Cardiac muscle cell (in vitro differentiated cells and primary cell): ENCODE data around the gene LY6G6C. TPM values are rescaled to one million over a fixed set of nuclear protein-coding genes. Genes with fewer than 3 reads are reported as not detected.
A peak's percentile ranks its signal among the peaks of the same experiment; 100 is the strongest.

Experiments
- DNase-seq, 2 donors: peaks; one replicate each; pipeline versions ENCODE4 v3.0.0 to v3.0.0-alpha.2; 2010 to 2017; ENCODE audit warnings: low read depth in 1 of 2, low spot score in 1 of 2
- H3K27ac ChIP-seq: fragments of 200-600 bp; sonication (generic); 2 replicates; pipeline ENCODE4 v1.5.1; 2016
- H3K27me3 ChIP-seq: fragments of 200-600 bp; sonication (generic); 2 replicates; pipeline ENCODE4 v1.6.0; 2016; ENCODE audit warnings: control low read depth
- H3K36me3 ChIP-seq: fragments of 200-600 bp; sonication (generic); 2 replicates; pipeline ENCODE4 v1.5.1; 2016; ENCODE audit warnings: control low read depth
- H3K4me1 ChIP-seq: fragments of 200-600 bp; sonication (generic); 2 replicates; pipeline ENCODE4 v1.8.1; 2017; ENCODE audit warnings: low read depth, mild to moderate bottlenecking, mixed run types
- H3K4me3 ChIP-seq: fragments of 200-600 bp; sonication (generic); 2 replicates; pipeline ENCODE4 v1.5.1; 2016; ENCODE audit warnings: mild to moderate bottlenecking
- H3K9me3 ChIP-seq: fragments of 200-600 bp; sonication (generic); 2 replicates; pipeline ENCODE4 v1.5.1; 2017; ENCODE audit warnings: low read depth, mild to moderate bottlenecking, control low read depth
- CTCF ChIP-seq: IDR thresholded peaks from 2 replicates; pipeline ENCODE4 v1.5.1; 2012; ENCODE audit warnings: low read depth, mild to moderate bottlenecking, low read length
- polyA plus RNA-seq: library from polyadenylated mRNA; unstranded; fragments of >200 nt; fragmentation: Nextera tagmentation; extraction: Ambion mirVana; gene quantifications from 2 replicates; pipeline ENCODE4 v1.2.1, GENCODE V29; 2016
- total RNA-seq: library from RNA; depleted of rRNA; stranded (reverse); fragments of >200 nt; gene quantifications from 2 replicates; pipeline ENCODE4 v1.2.3, GENCODE V29; 2016

LY6G6C gene
- total and polyA plus RNA-seq, 2 experiments from 2014 or later = not detected

DNA sequence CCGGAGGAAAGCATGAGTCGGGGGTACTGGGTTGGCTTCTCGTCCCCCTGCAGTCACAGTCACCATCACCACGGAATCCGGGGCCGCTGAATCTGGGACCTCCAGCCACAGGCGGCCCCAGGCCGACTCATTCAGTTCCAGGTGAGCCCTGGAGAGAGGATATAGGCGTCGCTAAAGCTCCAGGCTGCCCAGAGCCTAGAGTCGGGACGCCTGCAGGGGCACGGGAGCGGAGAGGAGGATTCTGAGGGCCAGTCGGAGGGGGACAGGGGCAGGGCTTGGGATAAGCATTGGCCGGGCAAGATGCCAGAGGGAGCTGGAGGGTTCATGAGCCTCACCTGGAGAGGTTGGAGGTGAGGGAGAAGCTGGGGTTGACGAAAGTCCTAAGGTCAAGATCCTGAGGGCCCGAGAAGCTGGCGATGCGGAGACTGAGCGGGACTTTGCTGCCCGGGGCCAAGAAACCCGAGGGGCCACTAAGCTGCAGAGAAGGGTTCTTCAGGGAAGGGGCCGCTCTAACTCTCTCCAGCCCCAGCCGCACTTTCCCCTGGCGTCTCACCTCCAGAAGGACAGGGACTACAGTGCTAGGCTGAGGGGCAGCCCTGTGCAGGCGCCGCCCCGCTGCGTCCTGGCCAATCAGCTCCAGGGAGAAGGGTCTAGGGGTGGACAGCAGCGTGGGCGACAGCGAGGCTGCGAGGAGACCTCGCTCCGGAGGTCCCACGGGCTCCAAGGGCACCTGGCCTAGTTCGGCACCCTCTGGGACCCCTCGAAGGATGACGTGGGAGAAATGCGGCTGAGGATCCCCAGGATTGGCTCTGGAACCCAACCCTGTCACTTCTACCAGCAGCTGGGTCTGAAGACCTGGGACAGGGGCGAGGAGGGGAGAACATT is 44.6 kb upstream of the LY6G6C start:
- Histone ChIP-seq H3K36me3 (no peaks in the 10 kb centered on the region), H3K27me3 (no peaks in the 10 kb centered on the region), H3K4me3 (no peak overlapping the region), H3K9me3 (no peaks in the 10 kb centered on the region), H3K4me1 (peaks cover 5% of the 10 kb centered on the region), H3K27ac (no peak overlapping the region)
- peak; percentile 32 to 56 for DNase-seq
- no peak for TF ChIP-seq CTCF

DNA sequence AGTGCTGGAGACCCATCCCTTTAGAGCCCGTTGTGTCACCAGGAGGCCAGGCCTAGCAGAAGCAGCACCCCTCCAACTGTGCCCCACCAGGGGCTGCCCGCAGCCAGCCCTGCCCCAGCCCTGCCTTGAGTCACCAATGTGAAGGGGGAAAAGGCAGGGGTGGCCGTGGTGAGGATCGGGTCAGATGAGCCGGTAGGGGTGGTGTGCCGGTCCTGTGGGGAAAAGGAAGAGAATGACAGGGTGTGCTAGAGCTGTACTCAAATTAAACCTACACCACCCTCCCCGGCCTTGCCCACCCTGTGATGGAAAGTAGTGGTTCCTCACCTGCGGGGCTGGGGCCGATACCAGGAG is 44.0 kb upstream of the LY6G6C start:
- H3K9me3 ChIP-seq = no peaks in the 10 kb centered on the region
- no peak overlapping the region for H3K4me3 ChIP-seq
- no peaks in the 10 kb centered on the region for H3K27me3 ChIP-seq
- no peak for DNase-seq
- H3K36me3 ChIP-seq = no peaks in the 10 kb centered on the region
- no peak for TF ChIP-seq CTCF
- no peak overlapping the region for H3K27ac ChIP-seq
- H3K4me1 ChIP-seq = peaks cover 5% of the 10 kb centered on the region

- TF ChIP-seq CTCF = no peak
- no peak overlapping the region for H3K4me3 ChIP-seq
- H3K9me3 ChIP-seq = no peaks in the 10 kb centered on the region
- H3K4me1 ChIP-seq = peaks cover 5% of the 10 kb centered on the region
- no peak for DNase-seq
- H3K27me3 ChIP-seq = no peaks in the 10 kb centered on the region
- H3K27ac ChIP-seq = no peak overlapping the region
- H3K36me3 ChIP-seq = no peaks in the 10 kb centered on the region
Measured at GRCh38 chr6:31764198-31764597, 42.7 kb upstream of the LY6G6C start.

GRCh38 chr6:31763619-31763940 is 42.0 kb upstream of the LY6G6C start:
- H3K27me3 ChIP-seq = no peaks in the 10 kb centered on the region
- no peak overlapping the region for H3K4me3 ChIP-seq
- no peak overlapping the region for H3K27ac ChIP-seq
- H3K9me3 ChIP-seq = no peaks in the 10 kb centered on the region
- peak in 1 of 2 donors; percentile 48 for DNase-seq
- H3K4me1 ChIP-seq = peaks cover 5% of the 10 kb centered on the region
- TF ChIP-seq CTCF = no peak
- H3K36me3 ChIP-seq = no peaks in the 10 kb centered on the region

- no peaks in the 10 kb centered on the region for H3K27me3 ChIP-seq
- H3K27ac ChIP-seq = no peak overlapping the region
- no peaks in the 10 kb centered on the region for H3K36me3 ChIP-seq
- peaks cover 5% of the 10 kb centered on the region for H3K4me1 ChIP-seq
- TF ChIP-seq CTCF = no peak
- no peak for DNase-seq
- H3K4me3 ChIP-seq = no peak overlapping the region
- no peaks in the 10 kb centered on the region for H3K9me3 ChIP-seq
Measured at GRCh38 chr6:31762878-31763618, 41.5 kb upstream of the LY6G6C start.
